HEK293T (cell line): ENCODE measurements around the gene CR1.

Source experiments
- BHLHE40 ChIP-seq: fragments of 450-650 bp; IDR thresholded peaks from 2 replicates; pipeline ENCODE4 v1.6.1; 2016; ENCODE audit warnings: mild to moderate bottlenecking, moderate library complexity, borderline replicate concordance
- CTBP1 ChIP-seq: fragments of 450-650 bp; IDR thresholded peaks from 2 replicates; pipeline ENCODE4 v1.6.1; 2016; ENCODE audit warnings: borderline replicate concordance
- FOXA1 ChIP-seq: fragments of 450-650 bp; IDR thresholded peaks from 2 replicates; pipeline ENCODE4 v1.6.1; 2016; ENCODE audit warnings: mild to moderate bottlenecking
- FOXK2 ChIP-seq: fragments of 450-650 bp; IDR thresholded peaks from 2 replicates; pipeline ENCODE4 v1.6.1; 2016; ENCODE audit warnings: mild to moderate bottlenecking
- LEF1 ChIP-seq: fragments of 450-650 bp; IDR thresholded peaks from 2 replicates; pipeline ENCODE4 v1.6.1; 2017; ENCODE audit warnings: mild to moderate bottlenecking, borderline replicate concordance
- SP1 ChIP-seq: fragments of 450-650 bp; IDR thresholded peaks from 2 replicates; pipeline ENCODE4 v1.6.1; 2017
- ZNF384 ChIP-seq: fragments of 450-650 bp; IDR thresholded peaks from 2 replicates; pipeline ENCODE4 v1.6.1; 2016

DNA sequence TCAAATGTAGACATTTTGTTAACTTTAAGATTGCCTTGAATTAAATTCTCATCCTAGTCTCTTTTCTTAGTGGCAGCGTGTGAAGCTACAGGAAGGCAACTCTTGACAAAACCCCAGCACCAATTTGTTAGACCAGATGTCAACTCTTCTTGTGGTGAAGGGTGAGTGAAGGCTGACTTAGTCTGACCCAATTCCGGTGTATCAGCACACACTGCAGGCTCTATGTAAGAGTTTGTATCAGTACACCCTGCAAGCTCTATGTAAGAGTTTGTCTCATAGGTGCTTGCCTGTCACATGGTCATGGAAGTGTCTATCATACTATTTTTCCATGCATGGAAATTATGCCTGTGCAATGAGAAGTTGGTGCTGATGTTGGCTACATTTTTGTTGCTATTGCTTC is 25.0 kb upstream of the CR1 start:
- TF ChIP-seq BHLHE40 (no peak), FOXA1 (no peak), LEF1 (no peak), SP1 (no peak), FOXK2 (no peak), CTBP1 (no peak), ZNF384 (no peak)
